CD14-positive monocyte (primary cell): ENCODE results near the gene HNMT. TPM values are rescaled to one million over a fixed set of nuclear protein-coding genes. Genes with fewer than 3 reads are reported as not detected.
A peak's percentile ranks its signal among the peaks of the same experiment; 100 is the strongest.

Source experiments
- DNase-seq, 3 donors: peaks; one replicate each; pipeline ENCODE4 v3.0.0-alpha.2; 2011 to 2022
- H2AFZ ChIP-seq: 2 replicates; pipeline ENCODE4 v1.6.0; 2012; ENCODE audit warnings: mild to moderate bottlenecking, low read depth, low read length, inconsistent platforms; ENCODE audit not compliant: insufficient read depth, poor library complexity, severe bottlenecking
- H3K27ac ChIP-seq, 2 donors: 1 replicate in 1 of 2; 2 replicates in 1 of 2; pipeline ENCODE4 v1.5.1; 2012 to 2013; ENCODE audit warnings: low read length in 2 of 2, control low read depth in 1 of 2, inconsistent platforms in 1 of 2, low read depth in 1 of 2, mild to moderate bottlenecking in 1 of 2
- H3K27me3 ChIP-seq, 2 donors: one replicate each; pipeline versions ENCODE4 v1.6.0 to v1.6.1; 2011 to 2013; ENCODE audit warnings: low read length in 2 of 2; ENCODE audit not compliant: control insufficient read depth in 2 of 2, insufficient read depth in 2 of 2
- H3K36me3 ChIP-seq, 2 donors: replicated peaks in 1 of 2; 1 replicate in 1 of 2; 2 replicates in 1 of 2; pipeline versions ENCODE4 v1.5.1 to v1.6.1; 2012 to 2013; ENCODE audit warnings: low read length in 2 of 2, control low read depth in 1 of 2, inconsistent platforms in 1 of 2, mild to moderate bottlenecking in 1 of 2; ENCODE audit not compliant: insufficient read depth in 2 of 2, control insufficient read depth in 1 of 2
- H3K4me1 ChIP-seq, 2 donors: 1 replicate in 1 of 2; 2 replicates in 1 of 2; pipeline versions ENCODE4 v1.5.1 to v1.6.1; 2012 to 2013; ENCODE audit warnings: low read length in 2 of 2, control low read depth in 1 of 2, inconsistent platforms in 1 of 2, mild to moderate bottlenecking in 1 of 2, moderate library complexity in 1 of 2; ENCODE audit not compliant: insufficient read depth in 2 of 2, control insufficient read depth in 1 of 2
- H3K4me2 ChIP-seq: replicated peaks from 2 replicates; pipeline ENCODE3; 2012; ENCODE audit warnings: low read length, moderate library complexity, mild to moderate bottlenecking; ENCODE audit not compliant: poor library complexity, severe bottlenecking; ENCODE audit errors: extremely low read depth
- H3K4me3 ChIP-seq, 3 experiments: fragments of 200-600 bp in 1 of 3; sonication (generic) in 1 of 3; replicated peaks in 1 of 3; 1 replicate in 2 of 3; 2 replicates in 1 of 3; pipeline ENCODE4 v1.5.1; 2011 to 2013; ENCODE audit warnings: low read length in 3 of 3, mild to moderate bottlenecking in 3 of 3, control low read depth in 2 of 3, low read depth in 2 of 3, inconsistent platforms in 1 of 3, moderate library complexity in 1 of 3
- H3K79me2 ChIP-seq: 2 replicates; pipeline ENCODE4 v1.6.0; 2012; ENCODE audit warnings: mild to moderate bottlenecking, control low read depth, inconsistent platforms, low read length, moderate library complexity; ENCODE audit not compliant: insufficient read depth
- H3K9ac ChIP-seq: 2 replicates; pipeline ENCODE4 v1.6.0; 2017; ENCODE audit warnings: low read length, mild to moderate bottlenecking; ENCODE audit not compliant: insufficient read depth, poor library complexity, severe bottlenecking
- H3K9me3 ChIP-seq, 2 donors: replicated peaks in 1 of 2; 1 replicate in 1 of 2; 2 replicates in 1 of 2; pipeline versions ENCODE4 v1.5.1 to v1.6.1; 2012 to 2013; ENCODE audit warnings: low read length in 2 of 2, control low read depth in 1 of 2; ENCODE audit not compliant: control insufficient read depth in 1 of 2, insufficient read depth in 1 of 2
- H4K20me1 ChIP-seq: 2 replicates; pipeline ENCODE4 v1.6.0; 2012; ENCODE audit warnings: mild to moderate bottlenecking, low read length, control low read depth, moderate library complexity; ENCODE audit not compliant: insufficient read depth
- H3K27ac Mint-ChIP-seq, 7 donors: one replicate each; pipeline ENCODE4 v1.8.0; 2020; ENCODE audit warnings: mild to moderate bottlenecking in 7 of 7, mixed read lengths in 7 of 7, moderate library complexity in 6 of 7, inconsistent platforms in 2 of 7
- H3K27me3 Mint-ChIP-seq, 3 donors: one replicate each; pipeline ENCODE4 v1.8.0; 2021 to 2022; ENCODE audit warnings: low read depth in 3 of 3, mild to moderate bottlenecking in 3 of 3, mixed read lengths in 3 of 3, moderate library complexity in 3 of 3, inconsistent platforms in 1 of 3
- H3K36me3 Mint-ChIP-seq, 2 donors: one replicate each; pipeline ENCODE4 v1.8.0; 2020; ENCODE audit warnings: mixed read lengths in 2 of 2, inconsistent platforms in 1 of 2, mild to moderate bottlenecking in 1 of 2
- H3K4me1 Mint-ChIP-seq: one replicate; pipeline ENCODE4 v1.8.0; 2020; ENCODE audit warnings: mild to moderate bottlenecking, mixed read lengths
- H3K4me3 Mint-ChIP-seq, 2 donors: one replicate each; pipeline ENCODE4 v1.8.0; 2020; ENCODE audit warnings: mild to moderate bottlenecking in 2 of 2, mixed read lengths in 2 of 2, moderate library complexity in 1 of 2
- H3K9me3 Mint-ChIP-seq, 7 donors: one replicate each; pipeline ENCODE4 v1.8.0; 2020 to 2022; ENCODE audit warnings: mixed read lengths in 7 of 7, mild to moderate bottlenecking in 6 of 7, moderate library complexity in 6 of 7, inconsistent platforms in 2 of 7
- CTCF ChIP-seq: fragments of 200-600 bp; IDR thresholded peaks from one replicate; pipeline ENCODE4 v1.8.0; 2022; ENCODE audit warnings: antibody characterized with exemption, mild to moderate bottlenecking
- WGBS: methylation state at CpG from one replicate; pipeline ENCODE4 v1.1.5; 2013; ENCODE audit warnings: missing lambda C conversion rate; ENCODE audit not compliant: insufficient coverage; 5-methylcytosine and 5-hydroxymethylcytosine counted together
- intact Hi-C, 2 donors: fragments of 100-400 bp; cut with micrococcal nuclease; formaldehyde crosslinking; loops; one replicate each; pipeline versions ENCODE4 v1.15.0 to v1.15.1; 2023
- polyA plus RNA-seq, 3 donors: library from polyadenylated mRNA; depleted of rRNA in 1 of 3; unstranded in 2 of 3; stranded (reverse) in 1 of 3; fragments of 300-500 nt in 2 of 3; fragments of >200 nt in 1 of 3; fragmentation: Illumina TruSeq in 2 of 3; gene quantifications; 1 replicate in 2 of 3; 2 replicates in 1 of 3; pipeline ENCODE4 v1.2.3, GENCODE V29; 2012 to 2021

Gene HNMT
- polyA plus RNA-seq, 3 donors = 83.0 to 118 (median 109) TPM

- Histone ChIP-seq H3K9me3 (no peaks in the 10 kb centered on the region), H4K20me1 (no peaks in the 10 kb centered on the region), H3K27me3 (no peaks in the 10 kb centered on the region), H2AFZ (no peak overlapping the region), H3K27ac (peak overlapping the region in 1 of 2 donors; percentile 56), H3K4me1 (peaks cover 31 to 32% of the 10 kb centered on the region in 2 donors), H3K79me2 (no peaks in the 10 kb centered on the region), H3K9ac (no peak overlapping the region), H3K36me3 (no peaks in the 10 kb centered on the region), H3K4me2 (no peak overlapping the region), H3K4me3 (no peak overlapping the region)
- peaks cover 9% of the 10 kb centered on the region for H3K4me1 Mint-ChIP-seq
- H3K27me3 Mint-ChIP-seq = peaks cover 0 to 2% (median 2%) of the 10 kb centered on the region in 3 donors
- H3K27ac Mint-ChIP-seq = peak overlapping the region in 3 of 7 donors; percentile 66 to 87 (median 84)
- intact Hi-C loops = loop anchor here in 1 of 2 donors (10.0 kb wide), 1 partner anchor 92 kb away; no protein-coding TSS in a partner anchor
- WGBS = no CpG with 5 or more reads among the region's 5 CpGs
- H3K4me3 Mint-ChIP-seq = no peak overlapping the region
- peaks cover 0 to 3% (median 0%) of the 10 kb centered on the region in 7 donors for H3K9me3 Mint-ChIP-seq
- DNase-seq = no peak
- H3K36me3 Mint-ChIP-seq = no peaks in the 10 kb centered on the region
- no peak for TF ChIP-seq CTCF
These were observed 72.2 kb downstream of the HNMT start for GRCh38 chr2:138036522-138036921.

- H3K9me3 ChIP-seq = no peaks in the 10 kb centered on the region
- Mint-ChIP-seq H3K27ac (no peak overlapping the region), H3K9me3 (peaks cover 0 to 3% (median 0%) of the 10 kb centered on the region in 7 donors), H3K27me3 (peaks cover 0 to 2% (median 2%) of the 10 kb centered on the region in 3 donors), H3K36me3 (no peaks in the 10 kb centered on the region), H3K4me3 (no peak overlapping the region), H3K4me1 (peaks cover 9% of the 10 kb centered on the region)
- H3K4me2 ChIP-seq = no peak overlapping the region
- no peak overlapping the region for H2AFZ ChIP-seq
- no peak overlapping the region for H3K9ac ChIP-seq
- H3K36me3 ChIP-seq = no peaks in the 10 kb centered on the region
- no peak for TF ChIP-seq CTCF
- peaks cover 31 to 32% of the 10 kb centered on the region in 2 donors for H3K4me1 ChIP-seq
- no peaks in the 10 kb centered on the region for H3K27me3 ChIP-seq
- DNase-seq = no peak
- intact Hi-C loops = loop anchor here in 1 of 2 donors (10.0 kb wide), 1 partner anchor 92 kb away; no protein-coding TSS in a partner anchor
- H3K79me2 ChIP-seq = no peaks in the 10 kb centered on the region
- no peak overlapping the region for H3K4me3 ChIP-seq
- H4K20me1 ChIP-seq = no peaks in the 10 kb centered on the region
- no peak overlapping the region for H3K27ac ChIP-seq
- no CpG with 5 or more reads among the region's 2 CpGs for WGBS
These were observed 72.8 kb downstream of the HNMT start for GRCh38 chr2:138037090-138037489.
